HPDE6-E6E7 (cell line): ENCODE results near the gene ATG14.
A peak's percentile ranks its signal among the peaks of the same experiment; 100 is the strongest.
"Not testable (repeated sequence)": the region's sequence is repeated elsewhere in the genome, so short reads cannot be mapped to it uniquely, and the experiment has no call there.

ENCODE experiments used
- DNase-seq: peaks from one replicate; pipeline ENCODE4 v3.0.0; 2011; ENCODE audit warnings: missing footprints; ENCODE audit errors: extremely low spot score

Gene ATG14

DNA sequence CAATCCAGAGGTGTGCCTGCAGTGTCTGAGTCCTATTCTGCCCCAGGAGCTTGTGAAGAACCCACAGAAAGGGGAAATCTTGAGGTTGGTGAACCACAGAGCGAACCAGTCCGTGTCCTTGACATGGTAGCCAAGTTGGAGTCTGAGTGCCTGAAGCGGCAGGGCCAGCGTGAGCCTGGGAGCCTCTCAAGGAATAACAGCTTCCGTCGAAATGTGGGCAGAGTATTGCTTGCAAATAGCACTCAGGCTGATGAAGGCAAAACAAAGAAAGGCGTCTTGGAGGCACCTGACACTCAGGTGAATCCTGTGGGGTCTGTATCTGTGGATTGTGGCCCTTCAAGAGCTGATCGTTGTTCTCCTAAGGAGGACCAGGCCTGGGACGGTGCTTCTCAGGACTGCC is 60.5 kb downstream of the ATG14 start:
- DNase-seq, result no peak

GRCh38 chr14:55350461-55350860 is 61.2 kb downstream of the ATG14 start:
- DNase-seq, result no peak

GRCh38 chr14:55349565-55349964 is 62.1 kb downstream of the ATG14 start:
- DNase-seq, result no peak

DNA sequence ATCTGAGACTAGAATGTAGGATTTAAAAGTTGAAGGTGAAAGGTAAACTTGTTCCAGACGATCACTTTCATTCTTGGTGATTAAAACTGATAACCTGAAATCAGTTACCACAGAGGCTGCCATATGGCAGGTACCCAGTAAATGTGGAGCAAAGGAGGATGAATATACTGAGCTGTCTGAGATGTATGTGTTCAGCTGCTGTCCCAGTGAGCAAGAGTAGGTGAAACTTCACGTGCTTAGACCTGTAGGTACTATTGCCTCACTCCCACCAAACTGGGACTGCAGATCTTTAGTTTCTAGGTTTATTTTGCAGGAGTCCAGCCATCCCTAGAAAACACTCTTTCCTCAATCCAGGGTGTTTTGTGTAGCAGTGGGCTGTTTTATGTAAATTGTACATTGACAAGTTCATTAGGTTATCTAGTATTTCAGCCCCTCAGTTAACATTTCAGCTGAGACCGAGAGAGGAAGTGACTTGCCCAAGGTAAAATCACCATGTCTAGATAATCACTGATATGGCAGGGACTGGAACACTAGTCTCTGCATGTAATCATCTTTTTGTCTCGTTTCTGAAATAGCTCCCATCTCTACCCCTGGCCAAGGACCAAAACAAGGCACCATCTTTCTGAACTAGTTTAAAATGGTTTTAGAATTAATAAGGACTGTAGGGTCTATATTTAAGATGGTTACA is 62.7 kb downstream of the ATG14 start:
- no peak for DNase-seq

- no peak for DNase-seq
These were observed 63.9 kb downstream of the ATG14 start for GRCh38 chr14:55347748-55348147.

DNA sequence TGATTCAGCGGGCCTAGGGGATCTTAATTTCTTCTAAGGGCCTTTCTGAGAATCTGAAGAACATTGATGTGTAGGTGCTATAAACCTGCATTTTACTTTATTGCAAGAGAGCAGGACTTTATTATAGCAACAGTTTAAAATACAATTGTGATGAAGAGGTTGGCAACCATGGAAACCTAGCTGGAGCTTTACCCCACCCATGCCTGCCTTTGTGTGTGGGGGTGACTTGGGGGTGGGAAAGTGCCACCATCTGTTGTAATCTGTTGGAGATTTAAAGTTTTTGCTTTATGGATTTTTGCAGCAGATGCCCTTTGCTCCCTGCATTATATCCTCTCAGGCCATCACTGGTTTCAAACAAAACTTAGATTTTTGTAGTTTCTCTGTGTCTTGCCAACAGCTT is 64.6 kb downstream of the ATG14 start:
- no peak for DNase-seq

DNA sequence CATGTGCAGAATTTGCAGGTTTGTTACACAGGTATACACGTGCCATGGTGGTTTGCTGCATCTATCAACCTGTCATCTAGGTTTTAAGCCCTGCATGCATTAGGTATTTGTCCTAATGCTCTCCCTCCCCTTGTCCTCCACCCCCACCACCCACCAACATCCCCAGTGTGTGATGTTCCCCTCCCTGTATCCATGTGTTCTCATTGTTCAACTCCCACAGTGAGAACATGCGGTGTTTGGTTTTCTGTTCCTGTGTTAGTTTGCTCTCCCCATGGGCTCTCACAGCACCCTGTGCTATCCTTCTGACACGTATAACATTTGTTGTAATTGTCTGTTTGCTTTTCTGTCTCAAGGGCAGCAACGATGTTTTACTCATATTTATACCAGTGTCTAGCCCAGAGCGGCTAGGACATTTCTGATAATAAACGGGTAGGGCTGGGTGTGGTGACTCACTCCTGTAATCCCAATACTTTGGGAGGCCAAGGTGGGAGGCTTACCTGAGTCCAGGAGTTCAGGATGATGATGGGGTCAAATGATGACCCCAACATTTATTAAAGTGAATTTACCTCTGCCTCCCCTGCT is 67.0 kb downstream of the ATG14 start:
- DNase-seq, result not testable (repeated sequence)

GRCh38 chr14:55341781-55342180 is 69.8 kb downstream of the ATG14 start:
- DNase-seq, result no peak

- no peak for DNase-seq
These were observed 71.1 kb downstream of the ATG14 start for GRCh38 chr14:55340482-55340881.

GRCh38 chr14:55339770-55340169 is 71.9 kb downstream of the ATG14 start:
- DNase-seq, result no peak

- DNase-seq, result no peak
These were observed 74.9 kb downstream of the ATG14 start for GRCh38 chr14:55336691-55337090.

DNA sequence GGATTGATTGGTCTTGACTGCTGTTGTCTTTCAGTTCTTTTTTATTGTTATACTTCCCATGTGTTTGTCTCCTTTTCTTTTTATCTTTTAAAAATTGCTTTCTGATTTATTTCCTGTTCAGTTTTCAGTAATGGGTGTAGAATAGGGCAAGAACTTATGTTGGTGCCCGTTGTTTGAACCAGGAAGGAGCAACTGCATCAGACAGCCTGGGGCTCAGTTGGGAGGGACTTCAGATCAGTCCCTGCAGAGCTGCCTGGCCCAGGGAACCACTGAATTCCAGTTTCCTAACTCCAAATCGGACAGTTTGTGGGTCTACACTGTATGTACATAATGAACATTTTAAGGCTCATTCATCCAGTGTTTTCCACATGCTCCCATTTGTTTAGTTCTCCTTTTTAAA is 75.5 kb downstream of the ATG14 start:
- DNase-seq, result peak; percentile 57

GRCh38 chr14:55333711-55334485 is 77.7 kb downstream of the ATG14 start:
- DNase-seq, result no peak

GRCh38 chr14:55332654-55333570 is 78.7 kb downstream of the ATG14 start:
- DNase-seq, result no peak

- no peak for DNase-seq
These were observed 81.5 kb downstream of the ATG14 start for GRCh38 chr14:55329999-55330710.

DNA sequence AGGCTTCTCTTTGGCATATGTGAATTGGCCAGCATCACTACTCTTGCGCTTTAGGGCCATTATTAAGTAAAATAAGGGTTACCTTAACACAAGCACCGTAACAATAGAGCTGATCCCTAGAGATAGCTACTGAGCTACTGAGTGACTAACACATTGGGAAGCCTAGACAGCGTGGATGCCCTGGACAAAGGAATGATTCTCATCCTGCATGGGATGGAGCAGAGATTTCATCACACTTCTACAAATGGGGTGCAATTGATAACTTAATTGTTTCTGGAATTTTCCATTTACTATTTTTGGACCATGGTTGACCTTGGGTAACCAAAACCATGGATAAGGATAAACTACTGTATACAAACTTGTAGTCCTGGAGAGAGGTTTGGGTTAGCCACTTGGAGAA is 83.3 kb downstream of the ATG14 start:
- DNase-seq, result no peak

DNA sequence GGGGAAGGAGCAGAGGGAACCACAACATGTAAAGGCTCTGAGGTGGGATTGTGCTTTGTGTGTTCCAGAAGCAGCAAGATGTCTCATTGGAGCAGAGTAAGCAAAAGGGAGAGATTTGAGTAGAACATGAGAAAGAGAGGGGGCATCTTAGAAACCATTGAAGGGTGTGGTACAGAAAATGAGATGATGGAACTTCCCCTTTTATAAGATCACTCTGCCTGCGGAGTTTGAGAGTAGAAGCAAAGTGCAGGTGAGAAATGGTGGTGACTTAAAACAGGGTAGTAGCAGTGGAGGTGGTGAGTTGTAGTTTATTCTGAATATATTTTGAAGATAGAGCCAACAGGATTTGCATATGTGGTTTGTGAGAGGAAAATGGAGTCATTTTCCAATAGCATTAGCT is 84.5 kb downstream of the ATG14 start:
- DNase-seq, result no peak

DNA sequence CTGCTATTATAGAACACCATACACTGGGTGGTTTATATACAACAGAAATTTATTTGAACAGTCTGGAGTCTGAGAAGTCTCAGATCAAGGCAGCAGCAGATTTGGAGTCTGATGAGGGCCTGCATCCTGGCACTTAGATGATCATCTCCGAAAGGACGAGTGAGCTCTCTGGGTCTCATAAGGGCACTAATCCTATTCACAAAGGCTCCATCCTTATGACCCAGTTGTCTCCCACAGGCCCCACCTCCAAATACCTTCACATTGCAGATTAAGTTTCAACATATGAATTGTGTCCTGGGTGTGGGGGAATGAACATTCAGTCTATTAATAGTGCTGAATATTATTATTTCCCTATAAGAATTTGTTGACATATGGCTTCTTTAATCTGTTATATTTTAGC is 86.8 kb downstream of the ATG14 start:
- DNase-seq, result no peak

DNA sequence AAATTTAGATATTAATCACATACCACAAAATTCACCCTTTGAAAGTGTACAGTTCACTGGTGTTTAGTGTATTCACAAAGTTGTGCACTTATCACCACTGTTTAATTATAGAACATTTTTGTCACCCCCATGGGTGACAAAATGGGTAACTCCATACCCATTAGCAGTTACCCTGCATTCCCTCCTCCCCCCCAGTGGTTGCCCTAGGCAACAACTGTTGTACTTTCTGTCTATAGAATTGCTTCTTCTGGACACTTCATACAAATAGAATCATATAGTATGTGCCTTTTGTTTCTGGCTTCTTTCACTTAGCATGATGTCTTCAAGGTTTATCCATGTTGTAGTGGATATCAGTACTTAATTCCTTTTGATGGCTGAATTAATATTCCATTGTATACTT is 87.7 kb downstream of the ATG14 start:
- DNase-seq, result no peak

DNA sequence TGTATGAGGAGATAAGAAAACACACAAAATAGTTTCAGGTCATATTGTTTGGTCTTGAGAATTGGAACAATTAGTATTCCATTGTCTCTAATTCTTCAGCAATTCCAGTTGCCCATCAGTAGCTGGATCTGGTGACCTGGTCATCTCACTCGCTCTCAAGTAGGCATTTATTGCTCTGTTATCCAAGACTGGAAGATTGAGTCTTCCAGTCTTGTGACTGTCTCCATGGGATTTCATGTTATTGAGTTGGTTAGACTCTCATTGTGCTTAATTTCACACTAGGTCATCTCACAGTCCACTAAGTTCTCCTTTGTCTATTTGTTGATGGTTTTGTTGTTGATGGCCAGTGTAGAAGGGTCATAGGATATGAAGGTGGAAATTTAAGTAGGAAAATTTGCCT is 92.9 kb downstream of the ATG14 start:
- DNase-seq, result no peak

DNA sequence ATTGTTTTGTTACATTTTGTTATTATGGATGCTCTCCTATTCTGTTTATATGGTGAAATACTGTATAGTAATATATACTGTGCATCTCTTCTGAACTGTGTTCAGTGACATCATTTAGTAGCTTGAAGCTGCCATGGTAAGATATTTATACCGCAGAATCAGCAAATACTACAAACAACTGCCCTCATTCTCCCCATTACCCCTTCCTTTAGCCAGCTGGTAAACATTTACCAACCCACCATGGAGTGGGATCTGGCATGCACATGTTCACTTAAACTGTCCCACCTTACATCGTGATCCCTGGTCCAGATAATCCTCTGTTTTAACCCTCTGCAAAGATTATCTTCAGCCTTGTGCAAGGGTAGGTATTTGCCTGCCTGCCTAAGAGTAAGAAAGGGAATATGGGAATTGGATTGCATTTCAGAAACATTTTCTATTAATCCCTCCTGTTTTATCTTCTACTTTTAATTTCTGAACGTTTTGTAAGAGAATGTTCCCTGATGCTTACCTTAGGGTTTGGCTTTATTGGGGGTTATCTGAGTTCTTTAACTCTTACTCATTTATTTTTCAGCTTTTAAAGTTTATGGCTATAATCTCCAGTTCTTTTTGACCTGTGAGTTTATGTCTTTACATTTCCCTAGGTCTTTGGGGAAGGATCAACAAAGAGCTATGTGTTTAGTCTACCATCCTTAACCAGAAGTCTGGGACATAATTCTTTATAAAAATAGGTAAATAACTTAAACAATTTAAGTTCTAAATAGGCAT is 93.9 kb downstream of the ATG14 start:
- no peak for DNase-seq
